Peyer's patch (tissue), 4 donors: ENCODE measurements around the gene CAT.

Source experiments
- CTCF ChIP-seq, 6 experiments: fragments of 450-650 bp in 4 of 6; fragments of 200-600 bp in 2 of 6; sonication (generic) in 1 of 6; IDR thresholded peaks; one replicate each; pipeline ENCODE4 v1.5.1; 2017 to 2019; ENCODE audit warnings: antibody characterized with exemption in 6 of 6, mild to moderate bottlenecking in 3 of 6, moderate library complexity in 1 of 6
- POLR2A ChIP-seq, 2 donors: fragments of 450-650 bp; IDR thresholded peaks; one replicate each; pipeline ENCODE4 v1.5.1; 2017; ENCODE audit warnings: antibody characterized with exemption in 2 of 2, mild to moderate bottlenecking in 2 of 2, moderate library complexity in 2 of 2

- no peak for TF ChIP-seq POLR2A (IDR thresholded peaks at IDR 0.05)
- TF ChIP-seq CTCF (IDR thresholded peaks at IDR 0.05) = no peak
Measured at GRCh38 chr11:34508524-34508923, 69.8 kb downstream of the CAT start.
